Activated T-cell treated with anti-CD3 and anti-CD28 coated beads for 48 hours (primary cell): ENCODE measurements around the gene BCDIN3D.

ENCODE experiments used
- DNase-seq: peaks from one replicate; pipeline ENCODE4 v3.0.0-alpha.2; 2020; ENCODE audit warnings: low read depth

BCDIN3D gene

GRCh38 chr12:49796606-49797448 is 46.1 kb downstream of the BCDIN3D start:
- no peak for DNase-seq

GRCh38 chr12:49796155-49796554 is 46.8 kb downstream of the BCDIN3D start:
- no peak for DNase-seq

- DNase-seq = no peak
These were observed 47.2 kb downstream of the BCDIN3D start for GRCh38 chr12:49795654-49796105.

GRCh38 chr12:49794811-49795653 is 47.9 kb downstream of the BCDIN3D start:
- DNase-seq = no peak

GRCh38 chr12:49794021-49794420 is 48.9 kb downstream of the BCDIN3D start:
- no peak for DNase-seq

GRCh38 chr12:49793620-49794019 is 49.3 kb downstream of the BCDIN3D start:
- DNase-seq = no peak

- no peak for DNase-seq
These were observed 49.8 kb downstream of the BCDIN3D start for GRCh38 chr12:49792976-49793580.

GRCh38 chr12:49792181-49792970 is 50.5 kb downstream of the BCDIN3D start:
- DNase-seq = no peak

GRCh38 chr12:49791700-49792099 is 51.2 kb downstream of the BCDIN3D start:
- no peak for DNase-seq

GRCh38 chr12:49790741-49791555 is 52.0 kb downstream of the BCDIN3D start:
- no peak for DNase-seq

GRCh38 chr12:49789992-49790391 is 52.9 kb downstream of the BCDIN3D start:
- no peak for DNase-seq

- no peak for DNase-seq
These were observed 55.2 kb downstream of the BCDIN3D start for GRCh38 chr12:49787672-49788071.
